Activated T-cell treated with anti-CD3 and anti-CD28 coated beads, Interleukin-2, amount 50 U/mL, for 48 hours (primary cell): ENCODE data around the gene MED7.
"Not testable (repeated sequence)": the region's sequence is repeated elsewhere in the genome, so short reads cannot be mapped to it uniquely, and the experiment has no call there.

Experiments
- DNase-seq, 2 experiments: peaks; one replicate each; pipeline ENCODE4 v3.0.0-alpha.2; 2020

Gene MED7, protein sequence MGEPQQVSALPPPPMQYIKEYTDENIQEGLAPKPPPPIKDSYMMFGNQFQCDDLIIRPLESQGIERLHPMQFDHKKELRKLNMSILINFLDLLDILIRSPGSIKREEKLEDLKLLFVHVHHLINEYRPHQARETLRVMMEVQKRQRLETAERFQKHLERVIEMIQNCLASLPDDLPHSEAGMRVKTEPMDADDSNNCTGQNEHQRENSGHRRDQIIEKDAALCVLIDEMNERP

DNA sequence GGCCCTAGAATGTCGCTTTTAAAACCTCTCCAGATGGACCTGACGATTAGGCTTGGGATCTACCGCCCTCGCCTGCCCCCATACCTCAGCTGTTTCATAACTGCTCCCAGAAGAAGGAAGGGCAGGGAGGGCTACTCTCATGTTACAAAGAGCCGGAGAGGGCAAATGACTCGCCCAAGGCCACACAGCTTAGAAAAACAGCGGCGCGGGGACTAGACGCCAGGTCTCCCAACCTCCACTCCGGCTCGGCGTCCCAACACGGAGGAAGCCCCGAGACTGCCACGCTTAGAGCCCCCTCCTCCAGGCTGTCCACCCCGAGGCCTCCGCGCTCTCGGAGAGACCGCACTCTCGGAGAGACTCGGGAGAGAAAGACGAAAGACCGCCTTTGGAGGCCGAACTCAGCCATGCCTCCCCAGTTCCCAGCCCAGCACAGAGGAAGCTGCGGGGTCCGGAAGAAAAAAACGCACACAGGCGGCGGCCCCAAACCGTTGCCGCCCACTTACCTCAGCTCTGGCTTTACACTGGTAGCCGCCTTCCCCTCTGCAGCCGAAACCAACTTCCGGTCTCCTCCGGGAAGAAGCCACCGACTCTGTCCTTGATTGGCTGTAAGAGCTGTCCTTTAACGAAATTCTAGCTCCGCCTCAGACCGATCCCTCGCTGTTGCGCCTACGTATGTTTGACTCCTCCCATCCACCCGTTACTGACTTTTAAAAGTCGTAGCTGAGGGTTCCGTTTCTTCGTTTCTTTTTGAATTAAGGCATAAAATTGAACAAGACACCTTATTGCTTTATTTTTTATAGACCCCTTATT, at the start of gene MED7:
MED7 (minus strand) TSS at position 549 of the 810 bp plus-strand sequence. CDS start 3,434 bp downstream, outside the sequence.
- peak; percentile 89 to 92 for DNase-seq

DNA sequence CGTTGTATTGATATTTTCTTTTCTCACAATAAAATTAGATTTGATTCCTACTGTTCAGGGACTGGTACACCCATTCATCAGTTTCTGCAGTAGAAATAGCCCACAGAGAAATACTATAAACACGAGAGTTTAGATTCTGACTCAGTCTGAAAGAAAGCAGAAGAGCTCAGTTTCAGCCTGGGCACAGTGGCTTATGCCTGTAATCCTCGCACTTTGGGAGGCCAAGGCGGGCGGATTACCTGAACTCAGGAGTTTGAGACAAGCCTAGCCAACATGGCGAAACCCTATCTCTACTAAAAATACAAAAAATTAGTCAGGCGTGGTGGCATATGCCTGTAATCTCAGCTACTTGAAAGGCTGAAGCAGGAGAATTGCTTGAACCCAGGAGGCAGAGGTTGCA, 46.6 kb upstream of the MED7 start:
- peak; percentile 72 to 74 for DNase-seq

DNA sequence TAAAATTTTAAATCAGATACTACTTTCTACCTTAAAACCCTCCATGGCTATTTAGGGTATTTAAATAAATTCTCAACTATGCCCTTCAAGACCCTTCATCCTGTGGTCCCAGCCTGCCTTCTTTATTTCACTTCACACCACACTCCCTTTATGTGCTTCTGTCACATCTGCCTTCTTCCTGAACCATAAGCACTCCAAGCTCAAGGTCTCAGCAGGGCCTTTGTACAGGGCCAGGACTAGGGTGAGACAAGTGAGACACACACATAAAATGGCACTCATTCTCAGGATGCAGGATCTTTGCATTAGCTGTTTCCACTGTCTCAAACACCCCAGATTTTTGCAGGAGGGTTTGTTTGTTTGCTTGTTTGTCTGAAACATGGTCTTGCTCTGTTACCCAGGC, 45.6 kb upstream of the MED7 start:
- DNase-seq, result peak in 1 of 2 experiments; percentile 36

DNA sequence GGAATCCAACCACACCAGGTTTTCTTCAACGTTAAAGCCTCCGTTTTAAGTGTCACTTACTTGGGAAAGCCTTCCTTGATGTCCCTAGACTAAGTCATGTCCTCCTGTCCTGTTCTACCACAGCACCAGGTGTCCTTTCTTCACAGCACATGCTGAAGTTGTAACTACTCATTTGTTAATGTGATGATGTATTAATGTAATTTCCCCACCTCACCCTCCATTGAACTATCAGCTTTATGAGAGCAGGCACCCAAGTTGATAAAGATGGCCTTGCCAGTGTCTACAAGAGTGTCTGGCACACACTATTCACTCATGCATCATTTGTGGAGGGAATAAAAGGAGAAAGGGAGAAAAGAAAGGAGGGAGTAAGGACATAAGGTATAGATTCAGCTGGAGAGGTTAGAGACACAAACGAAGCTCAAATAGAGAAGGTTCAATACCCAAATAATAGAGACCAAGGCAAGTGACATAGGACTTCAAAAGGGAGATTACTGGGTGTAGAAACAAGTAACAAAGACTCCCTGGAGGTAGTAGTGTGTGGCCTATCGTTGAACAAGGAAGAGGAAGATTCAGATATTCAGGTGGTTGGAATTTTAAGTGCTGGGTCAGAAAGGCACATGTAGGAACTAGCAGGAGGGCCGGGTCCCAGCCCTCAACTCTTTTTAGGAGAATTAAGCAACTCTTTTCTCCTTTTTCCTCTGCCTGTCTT, 44.5 kb upstream of the MED7 start:
- no peak for DNase-seq

DNA sequence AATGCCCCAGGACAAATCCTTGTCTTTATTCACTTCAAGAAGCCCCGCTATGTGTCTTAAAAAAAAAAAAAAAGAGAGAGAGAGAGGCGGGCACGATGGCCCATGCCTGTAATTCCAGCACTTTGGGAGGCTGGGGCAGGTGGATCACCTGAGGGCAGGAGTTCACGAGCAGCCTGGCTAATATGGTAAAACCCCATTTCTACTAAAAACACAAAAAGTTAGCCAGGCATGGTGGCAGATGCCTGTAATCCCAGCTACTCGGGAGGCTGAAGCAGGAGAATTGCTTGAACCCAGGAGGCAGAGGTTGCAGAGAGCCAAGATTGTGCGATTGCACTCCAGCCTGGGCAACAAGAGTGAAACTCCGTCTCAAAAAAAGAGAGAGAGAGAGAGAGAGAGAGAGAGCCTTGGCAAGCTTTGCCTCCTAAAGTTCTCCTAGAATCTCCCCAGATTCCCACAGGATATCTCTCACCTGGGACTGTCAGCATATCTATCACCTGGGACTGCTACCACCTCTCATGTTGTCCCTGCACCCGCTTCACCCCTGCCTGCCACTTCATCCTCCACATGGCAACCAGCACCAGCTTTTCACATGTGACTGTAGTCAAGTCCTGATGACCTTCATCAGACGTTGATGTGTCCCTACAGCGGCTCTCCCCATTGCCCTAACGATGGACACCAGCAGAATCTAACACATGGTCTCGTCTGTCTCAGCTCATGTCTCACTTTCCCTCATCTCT, 43.8 kb upstream of the MED7 start:
- DNase-seq, result peak; percentile 48 to 52

DNA sequence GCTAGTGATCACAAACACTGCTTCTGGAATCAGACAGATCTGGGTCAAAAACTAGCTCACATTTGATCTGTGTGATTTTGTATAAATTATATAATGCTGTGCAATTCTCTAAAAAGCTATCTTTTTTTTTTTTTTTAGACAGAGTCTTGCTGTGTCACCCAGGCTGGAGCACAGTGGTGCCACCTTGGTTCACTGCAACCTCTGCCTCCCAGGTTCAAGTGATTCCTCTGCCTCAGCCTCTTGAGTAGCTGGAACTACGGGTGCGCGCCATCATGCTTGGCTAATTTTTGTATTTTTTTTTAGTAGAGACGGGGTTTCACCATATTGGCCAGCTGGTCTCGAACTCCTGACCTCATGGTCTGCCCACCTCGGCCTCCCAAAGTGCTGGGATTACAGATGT, 42.5 kb upstream of the MED7 start:
- DNase-seq, result not testable (repeated sequence)

DNA sequence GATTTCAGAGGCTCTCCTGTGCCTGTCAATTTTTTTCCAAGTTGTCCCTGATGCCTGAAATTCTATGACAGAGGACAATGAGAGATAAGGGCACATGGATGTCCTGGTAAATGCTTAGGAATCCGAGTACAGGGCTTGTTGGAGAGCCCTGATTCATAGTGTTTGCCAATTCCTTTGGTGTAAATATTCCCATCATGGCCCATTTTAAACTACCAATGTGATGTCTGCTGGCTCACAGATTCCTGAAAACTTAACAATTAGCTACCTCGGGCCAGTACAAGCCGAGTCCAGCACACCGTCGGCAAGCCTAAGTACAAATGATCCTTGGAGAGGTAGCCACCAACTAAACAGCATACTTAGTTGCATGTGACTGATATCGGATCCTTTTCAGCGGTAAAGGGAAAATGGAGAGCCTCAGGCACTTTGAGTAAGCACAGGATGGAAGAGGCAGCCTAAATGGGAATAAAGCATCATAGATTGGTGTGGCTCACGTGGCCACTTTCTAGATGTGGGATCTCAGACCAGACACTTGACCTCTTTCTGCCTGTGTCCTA, 41.5 kb upstream of the MED7 start:
- DNase-seq, result peak; percentile 38

DNA sequence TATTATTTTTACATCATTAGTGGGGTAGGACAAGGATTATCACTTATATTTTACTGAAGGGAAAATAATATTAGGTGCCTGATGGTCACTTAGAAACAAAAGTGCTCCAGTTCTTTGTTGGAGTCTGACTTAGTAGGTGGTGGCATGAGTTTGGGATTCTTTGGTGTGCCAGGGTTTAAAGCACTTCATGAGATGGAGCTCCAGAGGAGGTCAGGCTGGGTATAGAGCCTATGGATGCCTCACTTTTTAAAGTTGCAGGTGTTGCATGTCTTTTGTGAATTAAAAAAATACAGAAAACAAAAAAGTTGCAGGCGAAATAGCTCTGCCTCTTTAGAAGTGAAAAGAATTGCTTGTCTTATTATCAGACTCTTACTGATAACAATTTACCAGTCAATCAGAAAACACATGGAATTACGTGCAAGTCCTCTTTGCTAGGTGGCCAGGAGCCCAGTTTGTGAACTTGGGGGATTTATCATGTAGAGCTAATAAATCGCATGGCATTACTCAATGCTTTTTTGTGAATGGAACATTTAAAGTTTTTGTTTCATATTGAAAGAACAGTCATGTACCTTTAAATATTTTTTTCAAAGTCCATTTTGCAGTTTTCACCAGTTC, 39.6 kb upstream of the MED7 start:
- DNase-seq, result peak in 1 of 2 experiments; percentile 32

DNA sequence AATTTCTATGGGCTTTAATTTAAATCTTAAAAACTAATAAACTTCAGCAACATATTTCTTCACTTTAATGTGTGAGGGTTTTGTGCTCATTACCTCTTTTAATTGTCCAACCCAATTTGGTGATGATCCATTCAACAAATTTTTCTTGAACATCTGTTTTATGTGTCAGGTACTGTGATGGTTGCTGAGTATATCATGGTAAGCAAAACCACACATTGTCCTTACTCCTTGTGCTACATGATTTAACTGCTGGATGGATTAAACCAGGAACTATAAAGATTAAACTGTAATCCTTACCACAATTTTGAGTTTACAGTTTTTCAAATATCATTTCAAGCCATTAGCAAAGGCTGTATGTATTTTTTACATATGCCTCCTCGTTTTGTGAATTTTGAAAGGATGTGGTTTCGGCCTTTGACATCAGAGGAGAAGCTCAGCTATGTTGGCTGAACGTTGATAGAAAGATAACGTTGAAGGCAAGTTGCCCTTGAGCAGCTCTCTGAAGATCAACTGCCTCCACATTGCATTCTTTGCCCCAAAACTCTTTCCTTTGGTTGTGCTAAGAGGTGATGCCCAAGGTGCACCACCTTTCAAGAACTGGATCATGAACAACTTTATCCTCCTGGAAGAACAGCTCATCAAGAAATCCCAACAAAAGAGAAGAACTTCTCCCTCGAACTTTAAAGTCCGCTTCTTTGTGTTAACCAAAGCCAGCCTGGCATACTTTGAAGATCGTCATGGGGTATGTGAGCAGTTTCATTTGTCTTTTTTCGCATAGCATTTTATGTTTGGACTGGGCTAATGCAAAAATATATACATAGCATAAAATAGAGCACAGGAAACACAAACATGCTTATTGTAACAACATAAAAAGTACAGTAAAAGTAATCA, 38.0 kb upstream of the MED7 start, which contains the start of gene ITK:
ITK (plus strand) TSS at position 467 of the 891 bp plus-strand sequence; CDS start at position 605, 138 bp downstream.
- peak; percentile 60 to 61 for DNase-seq

DNA sequence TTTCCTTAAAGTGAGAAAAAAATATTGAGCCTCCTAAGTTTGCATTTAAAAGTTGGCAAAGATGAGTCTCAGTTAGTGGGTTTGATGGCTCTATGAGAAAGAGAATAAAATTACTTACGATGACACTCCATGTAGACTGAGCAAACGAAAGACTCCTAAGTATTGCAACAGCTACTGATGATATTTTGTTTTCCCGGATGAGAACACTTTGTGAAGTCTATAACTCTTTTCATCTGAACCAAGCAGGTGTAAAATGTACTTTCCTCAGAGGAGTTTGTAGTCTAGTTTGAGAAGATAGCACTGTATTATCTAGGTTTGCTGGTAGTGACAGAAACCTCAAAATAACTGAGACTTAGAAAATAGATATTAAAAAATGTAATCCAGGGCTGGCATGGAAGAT, 36.3 kb upstream of the MED7 start:
- no peak for DNase-seq

DNA sequence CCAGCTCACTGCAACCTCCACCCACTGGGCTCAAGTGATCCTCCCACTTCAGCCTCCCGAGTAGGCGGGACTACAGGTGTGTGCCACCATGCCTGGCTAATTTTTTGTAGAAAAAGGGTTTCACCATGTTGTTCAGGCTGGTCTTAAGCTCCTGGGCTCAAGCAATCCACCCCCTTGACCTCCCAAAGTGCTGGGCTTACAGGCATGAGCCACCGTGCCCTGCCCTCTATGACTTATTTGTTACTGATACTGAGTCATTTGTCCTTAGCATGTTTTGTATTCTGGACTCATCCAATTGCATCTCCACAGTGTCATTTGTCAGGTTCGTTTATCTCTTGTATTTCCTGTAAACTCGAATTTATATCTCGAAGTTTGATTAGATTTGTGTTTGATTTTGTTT, 35.3 kb upstream of the MED7 start:
- DNase-seq, result peak; percentile 58 to 60

DNA sequence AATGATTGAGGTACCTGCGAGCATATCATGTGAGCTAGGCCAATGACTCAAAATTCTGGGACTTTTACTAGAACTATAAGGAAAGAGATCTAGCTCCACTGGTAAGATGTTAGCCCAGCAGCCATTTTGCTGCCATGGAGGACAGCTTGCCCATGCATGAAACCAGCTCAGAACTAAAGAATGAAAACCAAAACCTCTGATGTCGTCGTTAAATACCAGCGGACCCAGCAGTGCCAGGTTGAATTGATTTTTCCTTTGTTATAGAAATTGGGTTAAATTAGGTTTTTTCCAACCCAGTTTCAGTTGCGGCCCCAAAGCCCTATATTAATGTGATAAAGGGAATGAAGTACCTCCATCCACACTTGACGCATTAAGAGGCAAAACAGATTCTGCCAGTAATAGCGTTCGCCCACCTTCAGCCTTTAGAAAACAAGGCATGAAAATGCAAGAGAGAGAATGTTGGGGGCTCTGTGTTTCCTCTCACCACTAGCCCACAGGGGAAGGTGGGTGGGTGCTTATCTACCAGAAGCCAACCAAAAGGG, 32.5 kb upstream of the MED7 start:
- DNase-seq, result peak; percentile 59 to 61

DNA sequence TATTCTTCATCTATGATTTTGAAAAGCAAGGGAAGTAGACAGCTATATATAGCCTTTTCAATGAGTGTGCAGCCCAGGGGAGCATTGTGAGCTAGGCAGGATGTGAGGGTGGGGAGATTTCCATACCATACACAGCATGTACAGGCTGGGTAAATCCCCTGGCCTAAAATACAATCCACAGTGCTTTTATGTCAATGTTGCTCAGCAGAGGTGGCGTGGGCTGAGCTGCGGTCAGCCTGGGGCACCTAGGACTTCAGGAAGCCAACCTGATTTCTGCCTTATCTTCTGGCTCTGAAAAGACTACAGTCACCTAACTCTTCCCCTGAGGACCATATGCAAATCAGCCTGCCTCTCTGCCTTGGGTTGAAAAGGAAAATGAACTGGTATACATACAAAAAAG, 29.7 kb upstream of the MED7 start:
- DNase-seq, result peak; percentile 90 to 92

DNA sequence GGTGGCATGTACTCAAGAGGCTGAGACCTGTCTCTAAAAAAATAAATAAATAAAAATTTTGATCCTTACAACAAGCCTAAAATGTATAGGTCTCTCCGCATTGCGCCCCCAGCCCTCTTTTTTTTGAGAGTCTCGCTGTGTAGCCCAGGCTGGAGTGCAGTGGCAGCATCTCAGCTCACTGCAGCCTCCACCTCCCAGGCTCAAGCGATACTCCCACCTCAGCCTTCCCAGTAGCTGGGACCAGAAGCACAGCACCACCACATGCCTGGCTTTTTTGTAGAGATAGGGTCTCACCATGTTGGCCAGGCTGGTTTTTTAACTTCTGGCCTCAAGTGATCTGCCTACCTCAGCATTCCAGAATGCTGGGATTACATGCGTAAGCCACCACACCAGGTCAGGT, 25.6 kb upstream of the MED7 start:
- peak; percentile 19 for DNase-seq

DNA sequence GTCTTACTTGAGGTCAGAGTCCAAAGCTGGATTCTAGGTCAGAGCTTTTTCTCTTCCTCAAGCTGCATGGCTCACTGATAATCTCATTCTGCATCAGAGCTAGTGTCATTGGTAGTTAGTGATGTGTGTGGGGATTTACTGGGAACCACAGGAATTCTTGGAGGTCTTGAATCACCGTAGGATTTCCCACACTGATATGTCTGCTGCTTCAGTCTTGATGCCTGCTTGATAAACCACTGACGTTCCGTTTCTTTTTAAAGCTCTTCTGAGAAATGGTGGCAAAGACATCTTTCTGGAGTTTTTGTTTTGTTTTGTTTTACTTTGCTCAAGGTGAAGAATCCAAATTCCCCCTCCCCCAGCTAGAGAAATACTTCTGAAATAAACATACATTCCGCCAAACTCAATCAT, 24.6 kb upstream of the MED7 start:
- DNase-seq, result no peak

DNA sequence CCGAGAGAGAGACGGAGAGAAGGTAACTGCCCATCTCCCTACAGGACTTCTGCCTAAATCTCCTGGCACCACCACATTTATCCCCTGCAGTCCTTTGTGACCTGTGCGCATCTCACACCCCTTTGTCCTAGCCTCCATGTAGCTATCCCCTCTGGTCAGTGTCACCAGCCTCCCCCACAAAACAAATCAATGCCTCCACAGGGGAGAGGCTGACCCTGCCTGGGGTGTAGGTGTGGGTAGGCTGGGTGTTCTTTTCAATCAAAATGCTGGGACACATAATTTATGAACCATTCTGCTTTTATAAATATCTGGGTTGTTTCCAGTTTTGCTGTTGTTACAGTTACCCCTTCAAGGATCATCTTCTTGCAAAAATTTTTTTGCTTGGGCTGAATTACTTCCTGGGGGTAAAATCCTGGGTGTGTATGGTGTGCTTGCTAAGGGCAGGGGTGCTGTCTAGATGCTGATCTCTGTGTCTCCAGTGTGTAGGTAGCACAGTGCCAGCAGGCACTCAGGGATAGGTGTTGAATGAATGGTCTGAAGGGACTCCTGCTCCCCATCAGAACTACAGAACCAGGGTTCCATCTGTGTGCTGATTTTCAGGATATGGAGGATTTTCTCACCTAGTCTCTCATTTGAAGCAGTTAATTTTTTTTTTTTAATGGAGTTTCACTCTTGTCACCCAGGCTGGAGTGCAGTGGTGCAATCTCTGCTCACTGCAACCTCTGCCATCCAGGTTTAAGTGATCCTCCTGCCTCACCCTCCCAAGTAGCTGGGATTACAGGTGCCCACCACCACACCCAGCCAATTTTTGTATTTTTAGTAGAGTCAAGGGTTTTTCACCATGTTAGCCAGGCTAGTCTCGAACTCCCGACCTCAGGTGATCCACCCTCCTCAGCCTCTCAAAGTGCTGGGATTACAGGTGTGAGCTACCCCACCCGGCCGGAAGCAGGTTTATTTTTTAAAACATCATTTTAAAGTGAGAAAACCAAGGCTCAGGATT, 23.8 kb upstream of the MED7 start, which contains the start of gene GARIN3:
GARIN3 (minus strand) TSS at position 51 of the 1,000 bp plus-strand sequence. CDS start 96 bp downstream, outside the sequence.
- DNase-seq, result peak; percentile 40 to 46

DNA sequence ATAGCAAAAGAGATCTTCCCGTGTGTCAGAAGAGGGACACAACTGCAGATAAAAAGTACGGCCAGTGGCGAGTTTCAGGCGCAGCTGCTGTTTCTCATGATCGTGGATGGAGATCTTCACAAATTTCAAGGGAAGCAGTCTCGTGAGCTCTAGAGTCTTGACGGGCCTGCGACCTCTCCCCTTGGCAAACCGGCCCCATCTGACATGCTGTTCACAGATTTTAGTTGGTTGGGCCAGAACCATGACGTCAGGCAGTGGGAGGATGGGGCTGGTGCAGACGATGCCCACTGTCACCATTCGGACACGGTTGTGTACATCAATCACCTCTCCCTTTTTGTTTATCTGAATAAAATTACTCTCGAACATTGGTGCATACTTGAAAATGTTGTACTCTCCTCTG, 23.0 kb upstream of the MED7 start:
- peak; percentile 14 to 17 for DNase-seq

DNA sequence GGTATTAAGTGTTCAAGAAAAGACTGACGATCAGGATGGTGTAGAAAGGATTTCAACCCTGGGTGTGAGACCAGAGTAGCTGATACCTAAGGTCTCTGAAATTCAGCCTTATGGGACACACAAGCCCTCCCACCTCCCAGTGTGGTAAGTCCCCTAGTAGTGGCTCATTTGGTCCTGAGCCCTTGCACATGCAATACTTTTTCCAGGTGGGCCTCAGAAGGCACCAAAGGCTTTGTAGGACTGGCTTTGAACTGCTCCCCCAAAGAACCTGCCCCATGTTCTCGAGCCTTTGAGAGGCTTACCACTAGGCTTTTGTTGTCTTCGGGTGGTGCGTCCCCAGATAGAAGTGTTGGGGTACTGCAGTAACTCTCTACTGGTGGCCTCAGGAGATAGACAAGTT, 22.6 kb upstream of the MED7 start:
- peak; percentile 19 to 23 for DNase-seq

DNA sequence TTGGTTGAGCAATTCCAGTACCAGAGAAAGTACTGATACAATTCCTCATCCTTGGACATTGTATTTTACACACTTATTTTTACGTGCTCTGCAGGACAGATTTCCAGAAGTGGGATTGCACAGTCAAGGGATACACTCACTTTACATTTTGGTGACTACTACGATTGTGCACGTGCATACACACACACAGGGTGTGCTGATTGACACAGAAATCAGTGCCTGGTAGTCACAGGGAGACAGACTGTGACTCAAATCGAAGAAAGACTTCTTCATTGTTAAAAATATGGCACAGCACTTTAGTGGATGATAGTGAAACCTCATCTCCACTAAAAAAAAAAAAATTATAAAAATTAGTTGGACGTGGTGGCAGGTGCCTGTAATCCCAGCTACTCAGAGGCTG, 21.9 kb upstream of the MED7 start:
- DNase-seq, result peak; percentile 13 to 15
